GM21528 (cell line): ENCODE measurements around the gene BIVM.
"Not testable (repeated sequence)": the region's sequence is repeated elsewhere in the genome, so short reads cannot be mapped to it uniquely, and the experiment has no call there.

Experiments used
- ATAC-seq: cut with Tn5 transposase; IDR thresholded peaks from one replicate; pipeline ENCODE4 v1.9.1; 2021; ENCODE audit warnings: mild to moderate bottlenecking, moderate library complexity; ENCODE audit not compliant: unreplicated experiment, low FRiP score

Gene BIVM, protein sequence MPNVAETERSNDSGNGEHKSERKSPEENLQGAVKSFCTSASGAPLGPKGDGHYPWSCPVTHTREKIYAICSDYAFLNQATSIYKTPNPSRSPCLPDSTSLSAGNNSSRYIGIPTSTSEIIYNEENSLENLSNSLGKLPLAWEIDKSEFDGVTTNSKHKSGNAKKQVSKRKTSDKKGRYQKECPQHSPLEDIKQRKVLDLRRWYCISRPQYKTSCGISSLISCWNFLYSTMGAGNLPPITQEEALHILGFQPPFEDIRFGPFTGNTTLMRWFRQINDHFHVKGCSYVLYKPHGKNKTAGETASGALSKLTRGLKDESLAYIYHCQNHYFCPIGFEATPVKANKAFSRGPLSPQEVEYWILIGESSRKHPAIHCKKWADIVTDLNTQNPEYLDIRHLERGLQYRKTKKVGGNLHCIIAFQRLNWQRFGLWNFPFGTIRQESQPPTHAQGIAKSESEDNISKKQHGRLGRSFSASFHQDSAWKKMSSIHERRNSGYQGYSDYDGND

DNA sequence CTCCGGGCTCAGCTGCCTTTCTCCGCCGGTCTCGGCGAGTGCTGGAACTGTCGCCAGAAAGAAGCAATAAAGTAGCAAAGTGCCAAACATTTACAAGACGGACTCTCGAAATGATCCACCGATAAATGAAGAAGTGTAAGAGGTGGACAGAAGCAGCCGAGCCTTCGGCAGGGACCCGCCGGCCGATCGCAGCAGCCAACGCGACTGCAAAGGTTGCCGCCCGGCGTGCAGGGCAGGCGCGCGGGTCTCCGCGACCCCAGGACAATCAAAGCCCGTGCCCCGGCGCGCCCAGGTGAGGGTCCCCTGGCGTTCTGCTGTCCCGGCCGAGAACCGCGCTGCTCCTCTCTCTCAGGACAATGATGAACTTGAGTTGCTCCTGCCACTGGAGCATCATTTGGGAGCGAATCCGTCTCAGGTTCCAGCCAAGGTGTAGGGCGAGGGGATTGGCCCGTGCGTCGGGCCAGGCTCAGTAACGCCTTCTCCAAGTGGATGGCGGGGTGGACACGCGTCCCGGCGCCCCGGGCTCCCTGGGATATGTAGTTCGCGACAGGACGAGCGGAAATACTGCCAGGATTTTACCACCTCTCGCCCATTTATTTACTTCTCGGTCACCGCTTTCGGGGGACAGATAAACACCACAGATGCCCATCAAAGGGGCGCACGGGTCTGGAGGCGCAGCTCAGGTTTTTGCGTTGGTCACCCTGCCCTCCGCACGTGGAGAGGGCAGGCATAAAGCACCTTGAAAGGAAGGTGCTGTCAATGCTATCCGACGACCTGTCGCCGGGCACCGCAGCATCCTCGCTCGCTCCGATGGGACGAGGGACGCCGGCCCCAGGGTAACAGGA, at the start of gene BIVM, which contains the start of gene POGLUT2:
Gene BIVM (plus strand): TSS at position 539 of the 845 bp plus-strand sequence. CDS start 8,149 bp downstream, outside the sequence.
Gene POGLUT2 (minus strand): TSS at position 396 of the 845 bp plus-strand sequence. CDS start 306 bp downstream, at position 90.
- peak; percentile 88 for ATAC-seq

GRCh38 chr13:102751886-102752285, 47.0 kb upstream of the BIVM start:
- no peak for ATAC-seq

GRCh38 chr13:102757006-102757405, 41.9 kb upstream of the BIVM start:
- ATAC-seq = no peak

GRCh38 chr13:102758842-102759241, 40.1 kb upstream of the BIVM start:
- no peak for ATAC-seq

- ATAC-seq = no peak
These were observed 37.8 kb upstream of the BIVM start for GRCh38 chr13:102761071-102761470.

DNA sequence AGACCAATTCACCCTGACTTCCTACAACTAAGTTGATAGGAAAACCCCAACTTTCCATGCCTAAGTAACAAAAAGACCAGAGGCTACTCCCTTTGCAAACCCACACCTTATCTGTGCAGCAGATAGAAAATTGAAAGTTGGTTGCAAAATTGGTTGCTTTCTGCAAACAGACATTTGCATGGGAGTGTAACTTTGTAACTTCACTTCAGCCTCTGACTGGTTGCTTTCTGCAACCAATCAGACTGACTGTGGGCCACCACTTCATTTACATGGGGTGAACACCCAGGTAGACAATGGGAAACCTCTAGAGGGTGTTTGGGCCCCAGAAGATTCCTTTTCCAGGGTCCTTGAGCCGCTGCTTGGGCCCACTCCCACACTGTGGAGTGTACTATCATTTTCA, 35.2 kb upstream of the BIVM start:
- ATAC-seq = no peak

DNA sequence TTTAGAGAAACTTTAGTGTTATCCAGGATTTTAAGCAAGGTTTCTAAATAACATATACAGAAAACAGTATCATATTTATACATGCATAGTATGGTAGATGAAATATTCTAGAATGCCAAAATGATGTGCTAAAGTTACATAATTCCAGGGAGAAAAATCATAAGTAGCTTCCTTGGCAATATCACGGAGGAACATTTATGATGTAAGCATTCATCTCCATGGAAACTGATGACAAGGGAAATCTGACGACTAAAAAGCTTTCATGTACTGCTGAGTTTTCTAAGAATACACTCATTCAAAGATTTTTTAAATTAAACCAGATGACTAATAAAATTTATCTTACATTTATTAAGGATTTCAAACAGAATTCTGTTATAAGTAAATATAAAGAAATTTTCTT, 30.0 kb upstream of the BIVM start:
- no peak for ATAC-seq

- no peak for ATAC-seq
These were observed 29.2 kb upstream of the BIVM start for GRCh38 chr13:102769679-102770078.

DNA sequence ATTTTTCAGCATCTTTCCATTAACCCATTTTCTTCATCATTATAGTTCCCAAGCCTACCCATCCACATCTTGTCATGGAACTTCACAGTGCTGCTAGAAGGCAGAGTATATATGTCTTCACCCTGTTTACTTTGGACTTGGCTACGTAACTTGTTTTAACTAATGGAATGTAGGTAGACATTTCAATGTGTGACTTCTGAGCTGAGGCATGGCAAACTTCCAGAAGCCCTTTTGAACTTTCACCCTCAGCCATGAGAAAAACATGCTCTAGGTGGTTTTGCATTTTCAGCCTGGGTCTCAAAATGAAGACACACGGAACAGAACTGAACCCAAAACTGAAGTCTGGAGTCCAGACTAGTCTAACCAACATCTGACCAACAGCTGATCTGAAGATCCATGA, 28.5 kb upstream of the BIVM start:
- no peak for ATAC-seq

DNA sequence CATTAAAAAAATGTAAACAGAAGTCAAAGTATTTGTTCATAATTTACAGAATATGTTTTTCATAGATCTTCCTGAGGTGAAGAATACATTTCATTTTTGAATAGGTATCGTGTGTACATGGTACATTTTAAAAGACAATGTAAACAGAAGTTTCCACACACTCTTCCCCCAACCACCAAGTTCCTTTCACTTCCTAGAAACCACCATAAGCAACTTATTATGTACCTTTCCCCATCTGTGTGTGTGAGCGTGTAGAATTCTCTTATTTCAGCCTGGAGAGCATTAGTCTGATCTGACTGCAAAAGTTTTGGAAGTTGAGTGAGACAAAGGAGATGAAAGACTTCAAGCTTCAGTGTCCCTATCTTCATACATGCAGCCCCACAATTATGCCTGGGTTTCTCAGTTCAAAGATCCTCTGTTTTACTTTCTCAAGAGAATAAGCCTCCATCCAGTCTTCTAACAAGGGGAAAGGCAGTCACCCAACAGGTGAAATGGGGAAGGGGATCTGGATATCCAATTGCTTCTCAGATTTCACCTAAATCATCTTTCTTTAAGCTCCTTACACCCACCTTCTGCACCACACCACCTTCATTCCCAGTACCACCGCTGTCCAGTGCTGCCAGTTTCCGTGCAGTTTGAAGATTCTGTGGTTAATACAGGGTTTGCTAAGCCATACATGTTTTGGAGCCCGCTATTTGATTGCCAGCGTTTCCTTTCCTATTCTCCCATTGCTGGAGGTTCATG, 27.4 kb upstream of the BIVM start:
- ATAC-seq = no peak

DNA sequence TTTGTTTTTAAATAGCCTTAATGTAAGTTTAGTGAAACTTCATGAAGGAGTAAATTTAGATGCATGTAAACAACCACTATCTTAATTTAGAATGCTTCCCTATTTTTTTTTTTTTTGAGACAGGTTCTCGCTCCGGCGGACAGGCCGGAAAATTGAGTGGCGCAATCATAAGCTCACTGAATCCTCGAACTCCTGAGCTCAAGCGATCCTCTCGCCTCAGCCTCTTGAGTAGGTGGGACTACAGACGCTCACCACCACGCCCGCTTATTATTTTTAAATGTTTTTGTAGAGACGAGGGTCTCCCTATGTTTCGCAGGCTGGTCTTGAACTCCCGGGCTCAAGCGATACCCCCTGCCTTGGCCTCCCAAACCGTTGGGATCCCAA, 26.9 kb upstream of the BIVM start:
- no peak for ATAC-seq

GRCh38 chr13:102773441-102774213, 25.3 kb upstream of the BIVM start, which contains the start of gene TEX30:
Gene TEX30, minus strand, starts transcription at chr13:102773786. Its CDS starts 3,760 bp downstream, at chr13:102770026.
- ATAC-seq = peak; percentile 94

- no peak for ATAC-seq
These were observed 24.7 kb upstream of the BIVM start for GRCh38 chr13:102774214-102774568.

DNA sequence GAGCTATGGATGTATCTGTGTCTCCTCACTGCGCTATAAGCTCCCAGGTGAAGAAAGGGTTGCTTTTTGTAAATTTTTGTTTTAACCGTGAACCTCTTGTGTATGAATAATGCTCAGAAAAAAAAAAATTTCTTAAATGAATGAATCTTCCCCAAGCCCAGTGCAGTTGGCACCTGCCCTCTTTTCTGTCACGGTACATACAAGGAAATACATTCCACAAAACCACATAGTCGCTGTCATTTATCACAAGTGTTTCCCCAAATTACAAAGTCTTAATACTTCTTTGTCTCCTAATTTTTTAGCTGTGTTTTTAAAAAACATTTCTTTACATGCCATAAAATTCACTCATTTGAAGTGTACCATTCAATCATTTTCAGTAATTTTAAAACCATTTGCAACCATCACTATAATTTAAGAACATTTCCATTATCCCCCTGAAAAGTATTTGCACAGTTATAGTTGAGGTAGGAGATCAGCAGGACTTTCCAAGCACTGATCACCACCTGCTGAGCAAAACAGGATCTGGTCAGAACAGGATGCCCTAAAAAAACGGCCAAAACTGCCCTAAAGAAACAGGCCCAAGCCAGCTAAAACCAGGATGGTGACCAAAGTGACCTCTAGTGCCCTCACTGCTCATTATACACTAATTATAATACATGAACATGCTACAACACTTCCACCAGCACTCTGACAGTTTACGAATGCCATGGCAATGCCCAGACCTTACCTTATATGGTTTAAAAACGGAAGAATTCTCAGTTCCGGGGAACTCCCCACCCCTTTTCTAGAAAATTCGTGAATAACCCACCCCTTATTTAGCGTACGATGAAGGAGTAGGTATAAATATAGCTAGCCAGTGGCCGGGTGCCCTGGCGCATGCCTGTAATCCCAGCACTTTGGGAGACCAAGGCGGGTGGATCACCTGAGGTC, 24.1 kb upstream of the BIVM start:
- ATAC-seq = no peak

GRCh38 chr13:102776271-102776670, 22.6 kb upstream of the BIVM start:
- ATAC-seq = no peak

DNA sequence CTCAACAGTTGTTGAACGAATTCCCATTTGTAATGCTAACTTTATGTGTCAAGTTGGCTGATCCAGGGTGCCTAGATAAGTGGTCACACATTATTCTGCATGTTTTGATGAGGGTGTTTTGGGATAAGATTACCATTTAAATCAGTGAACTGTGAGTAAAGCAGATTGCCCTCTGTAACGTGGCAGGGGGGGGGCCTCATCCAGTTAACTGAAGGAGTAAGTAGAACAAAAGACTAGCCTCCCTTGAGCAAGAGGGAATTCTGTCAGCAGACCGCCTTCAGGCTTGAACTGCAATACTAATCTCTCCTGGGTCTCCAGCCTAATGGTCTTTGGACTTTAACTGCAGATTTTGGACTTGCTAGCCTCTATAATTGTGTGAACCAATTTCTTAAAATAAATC, 21.2 kb upstream of the BIVM start:
- no peak for ATAC-seq

- no peak for ATAC-seq
These were observed 19.3 kb upstream of the BIVM start for GRCh38 chr13:102779436-102780159.

DNA sequence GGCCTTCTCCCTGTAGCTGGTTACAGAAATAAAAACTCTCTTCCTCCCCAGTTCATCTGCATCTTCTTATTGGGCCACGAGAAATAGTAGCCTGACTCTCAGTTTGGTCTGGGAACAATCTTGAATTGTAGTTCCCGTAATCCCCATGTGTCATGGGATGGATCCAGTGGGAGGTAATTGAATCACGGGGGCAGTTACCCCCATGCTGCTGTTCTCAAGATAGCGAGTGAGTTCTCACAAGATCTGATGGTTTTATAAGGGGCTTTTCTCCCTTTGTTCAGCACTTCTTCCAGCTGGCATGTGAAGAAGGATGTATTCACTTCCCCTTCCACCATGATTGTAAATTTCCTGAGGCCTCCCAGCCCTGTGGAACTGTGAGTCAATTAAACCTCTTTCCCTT, 18.3 kb upstream of the BIVM start:
- not testable (repeated sequence) for ATAC-seq
